GM21786 (cell line): Measurements from ENCODE around the gene PRAC2.

Experiments
- ATAC-seq: cut with Tn5 transposase; IDR thresholded peaks from one replicate; pipeline ENCODE4 v1.9.1; 2021; ENCODE audit not compliant: unreplicated experiment

Gene PRAC2

DNA sequence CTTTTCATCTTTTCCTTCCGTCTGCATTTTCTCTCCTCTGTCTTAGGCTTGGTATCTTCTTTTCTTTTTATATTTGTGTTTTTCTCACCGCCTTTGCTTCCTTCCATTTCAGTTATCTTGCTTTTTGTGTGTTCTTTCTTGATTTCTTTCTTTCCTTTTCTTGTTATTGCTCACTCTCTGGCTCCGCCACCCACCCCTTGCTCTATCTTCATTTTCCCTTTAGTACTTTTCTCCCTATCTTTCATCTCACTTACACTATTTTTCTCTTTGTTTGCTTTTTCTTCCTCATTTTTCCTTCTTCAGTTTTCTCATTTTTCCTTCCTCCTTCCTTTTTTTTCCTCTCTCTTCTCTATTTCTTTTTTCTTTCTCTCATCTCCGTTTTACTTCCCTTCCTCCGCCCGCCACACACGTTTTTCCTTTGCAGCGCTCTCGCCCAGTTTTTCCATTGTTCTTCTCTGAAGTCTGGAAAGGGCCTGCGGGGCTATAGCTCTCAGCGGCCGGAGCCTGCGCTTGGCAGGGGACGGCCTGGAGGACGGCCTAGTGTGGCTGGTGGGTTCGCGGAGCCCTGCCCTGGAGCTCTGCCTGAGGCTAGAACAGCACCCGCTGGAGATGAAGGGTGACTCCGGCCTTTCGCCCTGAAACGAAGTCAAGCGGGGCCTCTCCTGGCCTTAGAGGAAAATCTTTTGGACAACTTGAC is 10.8 kb downstream of the PRAC2 start:
- no peak for ATAC-seq

DNA sequence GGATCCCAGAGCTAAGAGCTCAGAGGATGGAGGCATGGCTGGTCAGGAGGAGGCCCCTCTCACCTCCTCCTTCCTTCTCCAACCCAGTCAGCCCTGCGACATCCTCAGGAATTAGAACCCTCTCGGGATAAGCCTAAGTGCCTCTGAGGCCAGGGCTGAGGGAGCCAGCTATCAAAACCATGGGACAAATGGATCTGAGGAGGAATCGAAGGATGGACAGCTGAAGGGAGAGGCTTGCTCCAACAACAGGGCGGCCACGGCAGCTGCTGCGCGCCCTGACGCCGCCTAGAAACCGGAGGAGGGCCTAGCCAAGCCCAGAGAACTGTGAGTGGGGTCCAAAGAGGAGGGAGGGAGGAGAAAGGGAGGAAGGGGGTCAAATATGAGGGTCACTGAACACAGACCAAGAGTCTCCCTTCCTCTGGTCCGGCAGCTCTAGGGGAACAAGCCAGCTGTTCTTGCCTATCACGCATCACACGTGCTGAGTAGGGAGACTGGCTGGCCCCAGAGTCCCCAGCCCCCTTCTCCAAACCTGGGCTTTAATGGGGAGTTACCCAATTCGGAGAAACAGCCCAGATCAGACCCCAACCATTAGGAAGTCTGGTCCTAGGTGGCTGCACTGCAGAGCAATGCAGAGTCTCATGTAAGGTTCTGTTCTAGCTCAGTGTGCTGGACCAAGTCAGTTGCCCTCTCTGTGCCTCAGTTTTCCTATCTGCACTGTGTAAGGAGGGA is 11.5 kb downstream of the PRAC2 start:
- ATAC-seq: no peak

DNA sequence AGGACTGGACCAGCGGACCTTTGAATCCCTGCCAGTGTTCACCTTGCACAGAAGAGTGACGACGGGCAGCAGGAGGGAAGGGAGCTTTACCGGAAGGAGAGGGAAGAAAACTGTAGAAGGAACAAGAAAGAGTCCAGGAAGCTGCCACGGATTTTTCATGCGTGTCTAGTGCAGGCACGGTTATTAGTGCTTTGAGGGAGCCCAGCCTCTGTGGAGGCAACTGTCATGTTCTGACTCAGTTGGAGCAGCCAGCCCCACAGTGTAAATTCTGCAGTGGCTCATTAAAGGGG is 12.0 kb downstream of the PRAC2 start:
- no peak for ATAC-seq

DNA sequence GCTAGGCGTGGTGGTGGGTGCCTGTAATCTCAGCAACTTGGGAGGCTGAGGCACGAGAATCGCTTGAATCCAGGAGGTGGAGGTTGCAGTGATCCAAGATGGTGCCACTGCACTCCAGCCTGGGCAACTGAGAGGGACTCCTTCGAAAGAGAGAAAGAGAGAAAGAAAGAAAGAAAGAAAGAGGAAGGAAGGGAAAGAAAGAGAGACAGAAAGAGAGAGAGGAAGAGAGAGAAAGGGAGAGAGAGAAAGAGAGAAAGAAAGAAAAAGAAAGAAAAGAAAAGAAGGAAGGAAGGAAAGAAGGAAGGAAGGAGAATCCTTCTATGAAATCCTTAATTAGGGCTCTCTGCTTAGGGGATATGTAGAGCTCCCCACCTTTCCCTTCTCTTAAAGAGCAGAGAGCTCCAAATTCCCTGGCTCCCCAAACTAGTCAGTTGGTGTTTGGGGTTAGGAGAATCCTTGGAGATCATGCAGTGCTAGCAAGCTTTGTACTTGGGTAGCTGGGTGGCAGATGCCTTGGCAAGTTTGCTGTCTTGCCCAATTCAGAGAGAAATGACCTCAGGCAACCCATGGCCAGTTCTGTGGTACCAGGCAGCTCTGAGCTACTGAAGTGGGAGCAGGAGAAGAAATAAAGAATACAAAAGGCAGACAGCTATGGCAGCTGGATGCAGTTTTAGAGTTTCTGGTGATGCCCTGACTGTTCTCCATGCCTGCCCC is 14.5 kb downstream of the PRAC2 start:
- no peak for ATAC-seq

DNA sequence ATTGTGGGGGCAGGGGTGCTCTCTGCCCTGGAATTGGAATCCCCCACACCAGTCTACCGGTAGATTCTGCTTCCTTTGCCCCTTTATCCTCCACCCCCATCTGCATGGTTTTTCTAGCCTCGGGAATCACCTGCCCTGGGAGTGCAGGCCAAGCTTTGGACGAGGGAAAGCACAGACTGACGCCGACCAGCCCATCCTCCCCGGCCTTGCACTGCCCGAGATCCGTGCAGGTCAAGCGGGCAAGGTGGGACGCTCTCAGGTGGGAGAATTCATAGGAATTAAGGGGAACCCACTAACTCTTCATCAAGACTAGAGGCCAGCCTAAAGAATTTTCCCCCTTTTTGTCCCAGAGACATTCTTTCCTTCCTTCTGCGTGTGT is 15.4 kb downstream of the PRAC2 start:
- no peak for ATAC-seq

DNA sequence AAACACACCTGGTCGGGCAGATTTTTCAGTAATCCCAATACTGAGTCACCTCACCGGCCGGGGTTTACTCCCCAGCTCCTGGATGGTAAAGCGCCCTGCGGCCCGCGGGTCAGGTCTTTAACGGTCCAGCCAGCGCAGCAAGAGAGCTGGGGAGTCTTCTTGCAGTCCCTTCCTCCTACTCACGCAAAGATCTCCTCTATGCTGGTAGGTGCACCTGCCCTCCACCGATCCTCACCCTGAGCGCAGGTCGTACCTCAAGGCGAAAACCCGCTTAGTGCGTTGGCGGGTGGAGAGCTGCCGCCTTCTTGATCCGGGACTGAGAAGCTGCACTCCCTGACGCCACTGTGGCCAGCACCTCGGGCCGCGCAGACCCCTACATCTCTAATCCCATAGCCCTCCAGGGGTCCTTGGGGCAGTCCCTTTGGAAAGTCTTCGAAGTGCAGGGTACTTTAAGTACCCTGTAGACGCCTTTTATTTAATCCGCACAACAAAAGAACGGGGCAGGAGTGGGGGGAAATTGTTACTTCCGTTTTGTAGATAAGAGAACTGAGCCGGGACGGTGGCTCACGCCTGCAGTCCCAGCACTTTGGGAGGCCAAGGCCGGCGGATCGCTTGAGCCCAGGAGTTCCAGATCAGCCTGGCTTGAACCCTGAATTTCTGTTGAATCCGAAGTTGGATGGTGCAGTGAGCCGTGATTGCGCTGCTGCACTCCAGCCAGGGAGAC is 16.0 kb downstream of the PRAC2 start:
- ATAC-seq: no peak

DNA sequence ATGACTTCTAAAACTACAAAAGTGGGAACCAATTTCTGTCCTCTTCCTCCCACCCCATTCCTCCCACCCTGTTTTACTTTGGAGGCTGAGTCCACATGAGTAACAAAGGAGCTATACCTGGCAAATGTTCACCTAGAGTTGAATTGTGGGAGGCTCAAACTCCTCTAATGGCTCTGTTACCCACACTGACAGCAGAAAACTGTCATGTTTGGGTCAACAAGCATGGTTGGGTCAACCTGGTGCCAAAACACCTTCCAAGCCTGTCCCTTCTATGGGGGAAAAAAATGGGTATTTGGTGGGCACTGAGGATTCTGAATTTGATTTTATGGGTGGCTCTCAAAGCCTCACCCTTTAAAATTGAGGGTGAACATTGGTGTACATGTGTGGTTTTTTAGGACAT is 17.6 kb downstream of the PRAC2 start:
- no peak for ATAC-seq

DNA sequence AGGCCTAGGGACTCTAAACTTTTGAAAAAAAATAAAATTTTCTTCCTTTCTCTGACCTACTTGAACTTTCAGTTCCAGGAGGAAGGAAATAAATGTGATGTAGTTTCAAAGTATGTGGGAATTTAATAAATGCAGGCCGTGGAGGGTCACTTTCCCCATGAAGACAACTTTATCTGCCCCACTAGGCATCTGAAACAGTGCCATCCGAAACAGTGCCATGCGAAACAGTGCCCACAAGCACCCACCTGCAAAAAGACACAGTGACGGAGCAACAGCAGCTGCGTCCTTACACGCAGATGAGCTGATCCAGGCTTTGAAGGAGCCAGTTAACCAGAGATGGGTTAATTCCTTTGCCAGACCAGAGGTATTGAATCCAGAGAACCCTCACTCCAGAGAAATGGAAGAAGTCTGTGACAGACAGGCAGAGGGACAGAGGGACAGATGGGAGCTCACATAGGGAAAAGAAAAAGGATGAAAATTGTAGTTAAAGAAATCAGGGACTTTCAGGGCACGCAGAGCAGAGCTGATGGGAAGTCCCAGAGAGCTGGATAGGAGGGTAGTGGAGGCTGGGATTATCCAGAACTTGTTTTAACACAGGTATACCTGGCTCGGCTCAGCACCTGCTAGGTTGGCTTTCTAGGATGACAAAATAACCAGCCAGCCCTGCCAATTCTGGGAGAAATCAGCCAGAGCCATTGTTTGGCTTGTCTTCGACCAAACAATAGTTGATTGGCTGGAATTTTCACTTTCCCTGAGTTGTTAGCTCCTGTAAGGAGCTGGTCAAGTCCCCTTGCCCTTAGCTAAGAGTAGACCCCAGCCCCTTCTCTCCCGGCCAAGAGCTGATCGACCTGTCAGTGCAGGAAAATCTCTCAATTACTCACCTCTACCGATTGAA is 22.6 kb downstream of the PRAC2 start:
- ATAC-seq: no peak

DNA sequence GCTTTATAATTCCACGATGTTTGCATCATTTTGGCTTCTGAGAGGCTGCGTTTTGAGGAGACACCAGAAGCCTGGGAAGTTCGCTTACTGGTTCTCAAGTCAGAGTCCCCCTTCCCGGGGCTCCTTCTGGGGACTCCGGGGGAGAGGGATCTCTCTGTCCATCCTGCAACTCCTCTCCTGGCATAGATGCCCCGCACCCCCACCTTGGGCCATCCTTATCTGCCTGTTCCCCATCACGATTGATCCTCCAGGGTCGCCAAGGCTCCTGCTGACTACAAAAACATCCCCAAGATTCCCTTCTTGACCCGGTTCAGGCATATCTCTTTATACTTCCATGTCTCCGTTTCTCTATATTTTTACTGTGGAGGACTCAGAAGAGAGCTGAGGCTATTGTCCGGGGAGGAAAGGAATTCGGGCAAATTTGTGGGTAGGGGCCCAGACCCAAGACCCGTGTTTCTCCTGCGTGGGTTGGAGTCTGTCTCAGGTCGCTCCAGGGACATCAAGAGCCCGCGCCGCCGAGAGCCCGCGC is 24.0 kb downstream of the PRAC2 start:
- ATAC-seq: no peak

DNA sequence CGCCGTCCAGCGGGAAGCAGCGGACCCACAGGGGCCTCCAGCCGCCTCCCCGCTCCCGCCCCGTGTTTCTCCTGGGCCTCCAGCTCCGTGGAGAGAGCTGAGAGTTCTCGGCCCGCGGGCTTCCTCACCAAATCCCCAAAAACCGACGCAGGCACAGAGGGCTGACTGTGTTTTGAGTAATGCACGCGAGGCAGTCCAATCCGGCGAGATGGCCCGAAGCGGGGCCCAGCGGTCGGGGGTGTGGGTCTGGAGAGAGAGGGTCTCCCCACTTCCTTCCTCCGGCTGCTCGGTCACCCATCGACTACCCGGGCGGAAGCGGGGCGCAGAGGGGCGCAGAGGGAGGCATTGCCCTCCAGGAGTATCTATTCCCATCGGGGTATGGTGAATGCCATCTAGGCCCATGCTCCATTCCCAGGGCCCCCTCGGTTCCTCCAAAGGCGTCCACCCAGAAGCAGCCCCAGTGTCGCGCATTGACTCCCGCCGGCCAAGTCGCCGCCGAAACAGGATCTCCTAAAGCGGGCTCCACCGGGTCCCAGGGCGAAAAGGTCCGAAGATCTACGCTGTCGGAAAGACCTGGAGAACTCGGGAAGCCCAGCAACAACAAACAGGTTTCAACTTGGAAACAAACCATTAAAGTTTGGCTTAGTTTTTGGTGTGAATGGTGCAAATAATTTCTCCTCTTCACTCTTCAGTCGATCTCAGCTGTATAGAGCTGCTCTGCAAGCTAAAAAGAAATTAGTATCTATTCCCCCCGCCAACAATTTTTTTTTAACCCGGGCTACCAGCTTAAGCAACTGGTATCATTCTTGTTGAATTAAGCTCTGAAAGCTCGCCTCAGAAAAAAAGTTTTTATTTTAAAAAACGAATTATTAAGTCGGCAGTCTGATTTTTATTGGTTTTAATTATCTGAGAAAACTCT is 24.7 kb downstream of the PRAC2 start:
- ATAC-seq: no peak

DNA sequence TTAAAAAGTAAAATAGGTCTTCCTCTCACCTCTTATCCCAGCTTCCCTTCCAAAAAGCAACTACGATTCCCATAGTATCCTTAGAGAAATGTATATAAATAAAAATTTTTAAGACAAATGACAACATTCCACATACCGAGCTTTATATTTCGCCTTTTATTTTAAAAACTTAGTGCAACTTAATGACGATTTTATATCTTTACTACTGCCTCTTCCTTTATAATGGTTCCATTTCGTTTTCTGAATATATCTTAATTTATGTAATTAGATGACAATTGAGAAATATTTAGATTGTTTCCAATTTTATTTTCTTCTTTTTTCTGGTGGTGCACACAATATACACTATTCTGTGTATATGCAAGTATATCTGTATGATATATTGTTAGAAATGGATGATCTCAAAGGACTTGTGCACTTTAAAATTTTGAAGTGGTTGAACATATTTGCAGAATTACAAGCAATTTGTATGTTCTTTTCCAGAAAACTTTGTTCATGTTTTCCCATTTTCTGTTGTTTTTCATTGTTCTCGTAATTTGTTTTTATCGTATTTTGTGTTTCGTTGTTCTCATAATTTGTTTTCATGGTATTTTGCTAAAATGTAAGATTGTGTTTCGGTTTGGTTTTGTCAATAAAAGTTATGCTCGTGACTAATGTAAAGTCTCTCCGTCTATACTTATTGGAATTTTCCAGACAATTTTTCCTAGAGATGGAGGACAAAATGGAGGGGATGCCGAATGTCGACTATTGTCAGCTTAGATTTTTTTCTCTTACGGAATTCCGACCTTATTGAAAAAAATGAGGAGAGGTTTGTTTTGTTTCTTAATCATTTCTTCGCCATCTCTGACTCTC is 26.0 kb downstream of the PRAC2 start:
- ATAC-seq: no peak

DNA sequence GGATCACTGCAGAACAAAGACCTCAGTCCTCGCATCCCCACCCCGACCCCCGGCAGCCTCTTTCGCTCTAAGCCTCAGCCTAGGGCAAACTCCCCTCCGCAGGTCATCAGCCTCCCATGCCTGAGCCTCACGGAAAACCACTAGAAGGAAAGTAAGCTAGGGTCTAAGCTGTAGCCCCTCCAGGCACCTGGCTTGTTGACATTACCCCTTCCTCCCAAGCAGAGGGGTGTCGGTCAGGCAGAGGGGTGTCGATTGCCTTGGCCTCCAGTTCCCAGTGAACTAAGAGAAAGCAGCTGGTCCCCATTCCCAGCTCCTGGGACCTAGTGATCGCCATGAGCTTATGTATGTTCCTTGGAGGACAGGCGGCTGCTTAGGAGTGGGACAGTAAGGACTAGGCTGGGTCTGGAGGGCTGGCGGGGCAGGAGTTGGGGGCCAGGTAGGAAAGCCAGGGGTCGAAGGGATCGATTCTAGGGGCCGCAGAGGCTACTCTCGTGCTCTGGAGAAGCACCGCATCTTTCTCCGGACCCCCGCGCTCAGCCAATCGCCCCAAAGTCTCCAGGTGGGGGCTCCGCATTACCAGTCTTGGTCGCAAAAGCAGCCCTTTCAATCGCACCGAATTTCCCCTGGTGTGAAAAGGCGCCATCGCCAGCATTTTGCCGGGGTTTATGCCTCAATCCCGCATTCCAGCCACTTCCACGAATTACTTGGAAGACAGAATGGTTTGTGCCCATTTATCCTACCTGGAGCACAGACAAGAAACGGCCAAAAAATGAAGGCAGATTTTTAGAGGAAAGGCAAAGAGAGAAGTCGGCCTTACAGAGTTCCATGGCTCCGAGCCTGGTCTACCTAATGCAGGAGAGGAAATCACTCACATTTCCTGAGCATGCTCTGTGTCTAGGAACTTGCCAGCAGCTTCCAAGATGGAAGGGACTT is 26.9 kb downstream of the PRAC2 start:
- ATAC-seq: no peak

DNA sequence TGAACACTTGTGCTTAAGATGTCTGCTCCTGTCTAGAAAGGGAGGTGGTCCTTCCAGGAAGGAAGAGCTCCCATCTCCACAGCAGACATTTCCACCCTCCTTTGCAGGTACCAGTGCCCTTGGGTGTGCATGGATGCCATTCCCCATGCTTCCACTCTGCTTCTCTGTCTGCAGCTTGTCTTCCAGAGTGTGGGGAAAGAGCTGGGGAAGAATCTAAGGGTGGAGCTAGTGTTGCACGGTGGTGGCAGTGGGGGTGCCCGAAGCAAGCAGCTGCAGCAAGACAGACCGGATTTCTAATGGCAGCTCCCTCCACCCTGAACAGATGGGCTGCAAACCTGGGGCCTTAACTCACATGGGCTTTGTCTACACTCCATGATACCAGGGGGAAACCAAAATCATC is 28.2 kb downstream of the PRAC2 start:
- ATAC-seq: no peak

DNA sequence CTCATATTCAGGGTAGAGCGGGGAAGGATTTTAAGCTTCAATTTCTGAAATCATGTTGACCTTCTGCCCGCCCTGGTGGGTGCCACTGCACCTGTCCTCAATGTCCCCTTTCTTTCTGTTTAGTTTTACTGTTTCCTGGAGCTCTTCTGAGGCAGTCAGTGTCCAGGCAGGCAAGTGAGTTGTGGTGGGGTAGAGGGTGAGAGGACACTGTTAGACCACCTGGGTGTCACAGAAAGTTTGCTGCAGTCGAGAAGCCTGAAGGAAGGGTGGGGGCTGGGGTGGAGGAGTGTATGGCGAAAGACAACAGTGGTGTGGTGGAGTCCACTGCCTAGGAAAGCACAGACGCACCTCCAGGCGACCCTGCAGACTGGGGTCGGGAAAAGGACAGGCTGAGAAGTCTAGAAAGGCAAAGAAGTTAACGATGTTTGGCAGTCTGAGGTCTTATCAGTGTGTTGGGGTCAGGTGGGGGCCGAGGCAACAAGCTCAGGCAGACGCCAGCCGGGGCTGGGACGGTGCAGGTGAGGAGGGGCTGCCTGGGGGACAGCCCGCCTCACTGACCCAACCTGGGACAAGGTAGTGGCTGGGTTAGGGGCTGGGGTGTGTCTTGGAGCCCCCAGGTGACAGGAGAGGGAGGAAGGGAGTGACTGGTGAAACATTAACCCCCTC is 28.9 kb downstream of the PRAC2 start:
- no peak for ATAC-seq

DNA sequence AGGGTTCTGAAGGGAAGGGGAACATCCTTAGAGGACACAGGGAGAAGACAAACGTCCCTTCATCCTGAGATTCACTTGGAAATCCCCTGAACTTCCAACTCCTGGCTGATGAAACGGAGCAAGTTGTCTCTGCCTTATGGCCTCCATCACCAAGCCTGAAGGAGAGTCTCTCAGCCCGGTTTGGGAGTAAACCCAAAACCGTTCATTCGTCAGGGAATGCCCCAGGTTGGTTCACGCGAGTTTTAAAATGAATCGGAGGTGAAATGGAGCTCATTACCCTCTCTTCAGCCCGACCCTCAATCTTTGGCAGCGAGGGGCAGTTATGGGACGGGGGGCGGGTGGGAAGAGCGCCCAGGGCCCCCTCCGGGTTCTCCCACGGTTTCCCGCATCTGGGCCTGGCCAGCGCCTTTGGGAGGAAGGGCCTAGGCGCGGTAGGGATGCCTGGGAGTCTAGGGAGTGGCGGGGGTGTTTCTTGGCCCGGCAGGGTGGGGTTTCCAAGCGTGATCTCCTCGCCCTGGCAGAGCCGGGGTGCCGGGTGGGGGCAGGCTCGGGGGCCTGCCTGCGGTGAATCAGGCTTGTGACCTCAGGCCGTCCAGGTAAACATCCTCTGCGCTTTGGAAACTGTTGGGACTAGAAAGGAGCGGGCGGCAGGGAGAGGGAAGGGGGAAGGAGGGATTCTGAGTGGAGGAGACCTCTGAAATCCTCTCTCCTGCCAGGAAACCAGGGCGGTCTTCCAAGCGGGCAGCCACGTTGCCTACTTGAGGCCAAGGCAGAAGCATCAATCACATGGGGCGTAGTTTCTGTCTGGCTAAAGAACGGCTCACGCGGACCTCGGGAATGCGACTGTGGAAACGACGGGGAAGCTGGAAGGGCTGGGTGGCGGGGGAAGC is 29.7 kb downstream of the PRAC2 start:
- ATAC-seq: no peak
